Rectal smooth muscle tissue (tissue), 1 donor: ENCODE data around the gene SPHK2.
A peak's percentile ranks its signal among the peaks of the same experiment; 100 is the strongest.

Experiments
- H3K27ac ChIP-seq: one replicate; pipeline ENCODE4 v1.7.0; 2013; ENCODE audit warnings: low read depth, low read length, inconsistent platforms
- H3K27me3 ChIP-seq: one replicate; pipeline ENCODE4 v1.7.0; 2013; ENCODE audit warnings: low read length; ENCODE audit not compliant: control insufficient read depth, insufficient read depth
- H3K36me3 ChIP-seq: one replicate; pipeline ENCODE4 v1.7.0; 2013; ENCODE audit warnings: low read length; ENCODE audit not compliant: control insufficient read depth, insufficient read depth
- H3K4me1 ChIP-seq: one replicate; pipeline ENCODE4 v1.7.0; 2013; ENCODE audit warnings: low read length; ENCODE audit not compliant: control insufficient read depth, insufficient read depth
- H3K4me3 ChIP-seq: one replicate; pipeline ENCODE4 v1.7.0; 2013; ENCODE audit warnings: low read length
- H3K9ac ChIP-seq: one replicate; pipeline ENCODE4 v1.7.0; 2013; ENCODE audit warnings: low read length

The SPHK2 gene

DNA sequence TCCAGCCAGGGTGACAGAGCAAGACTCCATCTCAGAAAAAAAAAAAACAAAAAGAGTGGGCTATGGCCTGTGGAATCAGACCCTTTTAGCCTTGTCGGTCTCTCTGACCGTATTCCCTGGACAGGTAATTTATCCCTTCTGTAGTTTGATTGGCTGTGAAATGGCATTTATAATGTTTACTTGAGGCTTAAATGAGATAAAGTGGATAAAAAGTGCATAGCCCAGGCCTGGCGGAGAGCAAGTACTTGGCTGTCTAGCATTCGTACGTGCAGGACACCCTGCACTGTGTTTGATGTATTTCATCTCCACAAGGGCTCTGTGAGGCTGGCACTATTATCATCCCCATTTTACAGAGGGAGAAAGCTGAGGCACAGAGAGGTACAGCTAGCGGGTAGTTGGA is 46.5 kb downstream of the SPHK2 start:
- Histone ChIP-seq H3K9ac (no peak overlapping the region), H3K36me3 (no peaks in the 10 kb centered on the region), H3K4me3 (no peak overlapping the region), H3K4me1 (peaks cover 3% of the 10 kb centered on the region), H3K27ac (no peak overlapping the region), H3K27me3 (no peaks in the 10 kb centered on the region)

DNA sequence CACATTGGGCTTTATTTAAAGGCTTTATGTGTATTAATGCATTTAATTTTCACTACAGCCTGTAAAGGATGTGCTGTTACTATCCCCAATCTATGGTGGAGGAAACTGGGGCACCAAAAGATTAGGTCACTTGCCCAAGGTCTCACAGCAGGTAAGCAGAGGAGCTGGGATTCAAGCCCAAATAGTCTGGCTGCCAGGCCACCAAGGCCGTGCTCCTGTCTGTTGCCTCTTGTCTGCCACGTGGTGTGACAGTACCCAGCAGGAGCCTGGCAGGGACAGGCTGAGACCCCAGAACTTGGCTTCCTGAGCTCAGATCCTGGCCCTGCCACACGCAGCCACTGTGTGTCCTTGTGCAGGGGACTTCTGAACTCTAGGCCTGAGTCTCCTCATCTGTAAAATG is 49.0 kb downstream of the SPHK2 start:
- H3K4me1 ChIP-seq = no peaks in the 10 kb centered on the region

DNA sequence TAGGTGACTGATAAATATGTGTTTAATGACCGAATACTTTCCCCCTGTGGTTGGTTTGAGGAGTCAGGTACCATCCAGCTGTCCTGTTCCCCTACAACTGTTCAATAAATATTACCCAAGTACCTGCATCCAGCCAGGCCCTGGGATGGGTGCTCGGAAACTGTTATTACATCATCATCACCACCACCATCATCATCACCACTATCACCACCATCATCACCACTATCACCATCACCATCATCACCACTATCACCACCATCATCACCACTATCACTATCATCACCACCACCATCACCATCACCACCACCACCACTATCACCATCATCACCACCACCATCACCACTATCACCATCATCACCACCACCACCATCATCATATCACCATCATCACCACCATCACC is 49.5 kb downstream of the SPHK2 start:
- Histone ChIP-seq H3K27ac (no peak overlapping the region), H3K36me3 (no peaks in the 10 kb centered on the region), H3K9ac (no peak overlapping the region)

More for the DNA sequence above, 49.0 kb downstream of the SPHK2 start:
- Histone ChIP-seq H3K4me3 (no peak overlapping the region), H3K36me3 (no peaks in the 10 kb centered on the region), H3K27ac (no peak overlapping the region), H3K27me3 (no peaks in the 10 kb centered on the region), H3K9ac (no peak overlapping the region)

DNA sequence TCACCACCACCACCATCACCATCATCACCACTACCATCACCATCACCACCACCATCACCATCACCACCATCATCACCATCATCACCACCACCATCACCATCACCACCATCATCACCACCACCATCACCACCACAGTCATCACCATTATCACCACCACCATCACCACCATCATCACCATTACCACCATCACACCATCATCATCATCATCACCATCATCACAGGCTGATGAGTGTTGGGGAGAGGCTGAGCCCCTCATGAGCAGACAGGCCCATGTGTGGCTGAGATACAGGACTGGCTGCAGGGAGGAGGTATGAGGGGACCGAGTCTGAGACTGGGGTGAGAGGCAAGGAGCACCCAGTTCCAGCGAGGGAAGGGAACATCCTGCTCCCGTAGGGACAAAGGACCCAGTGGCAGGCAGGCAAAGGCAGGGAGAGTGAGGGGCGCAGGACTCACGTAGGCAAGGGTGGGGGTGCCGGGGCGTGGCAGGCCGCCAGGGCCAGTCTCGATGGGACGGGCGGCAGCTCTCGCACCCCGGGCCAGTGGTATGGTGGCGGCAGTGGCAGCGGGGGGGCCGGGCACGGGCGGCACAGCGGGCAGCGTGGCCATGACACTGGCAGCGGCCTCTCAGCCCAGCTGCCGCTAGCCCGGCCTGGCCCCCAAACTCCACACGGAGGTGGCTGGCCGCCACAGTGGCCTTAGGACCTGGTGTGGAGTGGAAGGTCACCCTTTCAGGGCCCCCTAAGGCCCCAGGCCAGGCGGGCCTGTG is 50.8 kb downstream of the SPHK2 start:
- no peak overlapping the region for H3K27ac ChIP-seq
- H3K36me3 ChIP-seq = no peaks in the 10 kb centered on the region
- H3K4me1 ChIP-seq = peaks cover 2% of the 10 kb centered on the region
- no peak overlapping the region for H3K9ac ChIP-seq
- no peaks in the 10 kb centered on the region for H3K27me3 ChIP-seq
- no peak overlapping the region for H3K4me3 ChIP-seq

More for the DNA sequence above, 49.5 kb downstream of the SPHK2 start:
- Histone ChIP-seq H3K4me1 (no peaks in the 10 kb centered on the region), H3K4me3 (no peak overlapping the region), H3K27me3 (no peaks in the 10 kb centered on the region)

DNA sequence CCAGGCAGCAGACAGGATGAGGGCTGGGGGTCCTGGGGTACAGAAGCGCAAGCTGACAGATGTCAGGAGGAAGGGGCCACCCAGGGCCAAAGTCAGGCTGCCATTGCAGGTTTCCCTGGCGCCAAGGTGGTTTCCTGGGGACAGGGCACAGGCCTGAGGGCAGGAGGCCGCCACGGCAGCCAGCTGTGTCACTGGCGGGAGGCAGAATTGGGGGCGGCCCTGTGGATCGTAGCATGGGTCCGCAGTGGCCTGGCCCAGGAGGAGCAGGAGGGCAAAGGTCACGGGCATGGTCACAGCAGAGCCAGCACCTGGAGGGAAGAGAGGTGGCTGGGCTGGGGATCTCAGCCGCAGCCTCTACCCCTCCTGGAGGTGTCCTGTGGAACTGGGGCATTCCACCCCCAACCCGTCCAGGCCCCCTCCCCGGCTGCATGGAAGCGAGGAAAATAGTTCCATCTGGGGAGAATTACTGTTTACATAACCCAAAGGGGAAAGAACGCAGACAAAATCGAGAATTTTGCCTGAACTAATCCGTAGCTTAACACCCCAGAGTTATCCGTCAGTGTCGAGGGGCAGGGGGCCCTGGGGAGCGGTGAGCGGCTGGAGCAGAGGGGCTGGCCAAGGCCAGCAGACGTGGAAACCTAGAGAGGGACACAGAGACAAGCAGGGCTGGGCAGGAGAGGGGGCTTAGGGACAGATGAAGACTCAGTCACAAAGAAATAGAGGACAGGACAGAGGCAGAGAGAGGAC is 51.6 kb downstream of the SPHK2 start:
- Histone ChIP-seq H3K27ac (no peak overlapping the region), H3K36me3 (no peaks in the 10 kb centered on the region), H3K4me1 (peaks cover 4% of the 10 kb centered on the region), H3K4me3 (no peak overlapping the region), H3K27me3 (no peaks in the 10 kb centered on the region), H3K9ac (no peak overlapping the region)

DNA sequence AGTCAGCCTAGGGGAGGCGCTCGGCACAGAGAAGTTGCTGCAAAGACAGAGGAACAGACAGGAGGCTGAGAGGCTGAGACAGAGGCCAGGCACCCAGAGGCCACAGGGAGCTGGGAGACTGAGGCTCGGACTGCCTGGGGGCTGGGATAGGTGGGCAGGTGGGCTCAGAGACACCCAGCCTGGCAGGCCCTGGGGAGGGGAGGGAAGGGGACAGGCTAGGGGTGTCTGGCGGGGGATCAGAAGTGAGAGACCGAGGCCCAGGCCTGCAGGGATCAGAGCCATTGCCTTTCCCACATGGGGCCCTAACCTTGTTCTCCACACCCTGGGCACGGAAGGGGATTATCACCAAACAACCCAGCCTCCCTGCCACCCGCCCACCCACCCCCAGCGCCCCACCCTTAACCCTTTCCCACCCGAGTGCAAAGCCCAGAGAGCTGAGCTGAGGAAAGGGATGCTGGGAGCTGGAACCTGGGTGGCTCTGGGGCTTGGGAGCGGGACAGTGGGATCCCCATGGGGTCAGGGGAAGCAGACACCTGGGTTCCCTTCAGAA is 52.2 kb downstream of the SPHK2 start:
- Histone ChIP-seq H3K27me3 (no peaks in the 10 kb centered on the region), H3K27ac (no peak overlapping the region), H3K36me3 (no peaks in the 10 kb centered on the region), H3K4me1 (peaks cover 4% of the 10 kb centered on the region), H3K4me3 (no peak overlapping the region), H3K9ac (no peak overlapping the region)

DNA sequence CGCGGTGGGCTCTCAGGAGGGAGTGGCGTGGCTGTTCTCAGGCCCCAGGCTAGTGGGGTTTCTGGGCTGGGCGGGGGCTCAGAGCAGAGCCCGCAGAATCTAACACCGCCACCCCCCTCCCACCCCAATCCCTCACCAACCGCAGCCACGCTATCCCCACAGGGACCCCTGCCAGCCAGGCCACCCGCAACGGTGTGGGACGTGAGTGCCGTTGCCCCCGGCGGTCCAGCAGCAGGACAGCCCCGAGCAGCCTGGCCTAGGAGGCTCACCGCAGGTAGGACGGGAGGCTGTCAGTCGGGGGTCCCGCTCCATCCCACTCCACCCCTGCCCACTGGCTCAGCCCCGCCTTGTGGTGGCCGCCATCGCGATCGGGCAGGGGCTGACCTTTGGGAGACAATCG is 53.7 kb downstream of the SPHK2 start, which contains the start of gene NTN5:
TSS of gene NTN5 (minus strand) at position 24 of the 400 bp plus-strand sequence. CDS start 2,031 bp downstream, outside the sequence.
- Histone ChIP-seq H3K9ac (no peak within 1 kb of the TSS), H3K27ac (no peak within 1 kb of the TSS), H3K4me3 (no peak within 1 kb of the TSS), H3K4me1 (peaks cover 4% of the 10 kb centered on the region), H3K36me3 (no peaks in the 10 kb centered on the region), H3K27me3 (no peaks in the 10 kb centered on the region)

DNA sequence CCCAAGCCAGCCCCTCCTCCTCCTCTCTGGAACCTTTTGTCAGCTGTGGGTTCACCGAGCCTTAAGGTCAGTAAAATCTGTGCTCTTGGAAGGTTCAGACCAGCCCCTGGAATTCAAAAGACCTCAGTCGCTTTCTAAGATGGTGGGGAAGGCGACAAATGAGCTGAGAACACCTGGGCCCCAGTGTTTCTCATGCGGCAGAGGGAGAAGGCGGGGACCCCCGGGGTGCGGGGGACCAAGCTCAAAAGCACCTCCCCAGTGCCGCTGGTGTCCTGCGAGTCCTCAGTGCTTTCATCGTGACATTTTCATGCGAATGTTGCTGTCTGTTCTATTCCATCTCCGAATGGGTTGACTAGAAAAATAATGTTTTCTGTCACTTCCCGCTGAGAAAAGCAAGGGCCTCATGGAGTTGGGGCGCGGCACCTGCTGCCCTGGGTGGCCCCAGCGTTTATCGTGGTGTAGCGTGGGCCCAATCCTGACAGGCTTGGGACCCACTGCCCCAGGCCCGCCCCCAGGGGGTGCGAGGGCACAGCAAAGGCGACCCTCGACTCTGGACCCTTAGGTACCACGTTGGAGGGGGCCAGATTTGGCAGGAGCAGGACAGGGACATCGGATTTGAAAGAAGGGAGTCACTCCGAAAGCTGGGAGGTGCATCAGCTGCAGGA is 54.3 kb downstream of the SPHK2 start:
- Histone ChIP-seq H3K27me3 (no peaks in the 10 kb centered on the region), H3K4me1 (peaks cover 4% of the 10 kb centered on the region), H3K27ac (no peak overlapping the region), H3K9ac (no peak overlapping the region), H3K4me3 (no peak overlapping the region), H3K36me3 (no peaks in the 10 kb centered on the region)

DNA sequence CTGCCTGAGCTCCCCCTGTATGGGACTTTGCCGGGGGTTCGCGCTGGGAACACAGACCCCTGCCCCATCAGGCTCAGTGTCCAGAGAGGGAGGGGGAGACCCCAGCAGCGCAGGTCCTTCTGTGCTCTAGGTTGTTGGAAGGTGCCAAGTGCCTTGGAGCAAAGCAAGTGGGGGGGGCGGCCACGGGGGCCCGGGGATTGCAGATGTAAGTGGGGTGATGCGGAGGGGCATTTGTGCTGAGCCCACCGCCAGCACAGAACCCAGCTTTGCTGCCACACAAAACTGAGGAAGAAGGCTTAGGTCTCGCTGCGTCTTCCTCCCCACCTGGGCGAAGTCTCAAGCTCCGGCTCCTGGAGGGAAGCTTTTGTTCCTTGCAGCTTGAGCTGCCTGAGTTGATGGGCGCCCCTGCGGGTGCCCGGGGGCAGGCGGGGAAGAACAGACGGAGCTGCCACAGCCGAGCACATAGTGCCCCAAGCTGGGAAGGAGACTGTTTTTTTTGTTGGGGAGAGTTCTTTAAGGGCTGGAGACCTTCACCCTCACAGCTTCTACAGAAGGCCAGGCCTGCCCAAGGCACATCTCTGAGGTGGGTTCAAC is 55.0 kb downstream of the SPHK2 start:
- Histone ChIP-seq H3K27me3 (no peaks in the 10 kb centered on the region), H3K36me3 (no peaks in the 10 kb centered on the region), H3K4me3 (no peak overlapping the region), H3K27ac (no peak overlapping the region), H3K4me1 (peaks cover 4% of the 10 kb centered on the region), H3K9ac (no peak overlapping the region)

DNA sequence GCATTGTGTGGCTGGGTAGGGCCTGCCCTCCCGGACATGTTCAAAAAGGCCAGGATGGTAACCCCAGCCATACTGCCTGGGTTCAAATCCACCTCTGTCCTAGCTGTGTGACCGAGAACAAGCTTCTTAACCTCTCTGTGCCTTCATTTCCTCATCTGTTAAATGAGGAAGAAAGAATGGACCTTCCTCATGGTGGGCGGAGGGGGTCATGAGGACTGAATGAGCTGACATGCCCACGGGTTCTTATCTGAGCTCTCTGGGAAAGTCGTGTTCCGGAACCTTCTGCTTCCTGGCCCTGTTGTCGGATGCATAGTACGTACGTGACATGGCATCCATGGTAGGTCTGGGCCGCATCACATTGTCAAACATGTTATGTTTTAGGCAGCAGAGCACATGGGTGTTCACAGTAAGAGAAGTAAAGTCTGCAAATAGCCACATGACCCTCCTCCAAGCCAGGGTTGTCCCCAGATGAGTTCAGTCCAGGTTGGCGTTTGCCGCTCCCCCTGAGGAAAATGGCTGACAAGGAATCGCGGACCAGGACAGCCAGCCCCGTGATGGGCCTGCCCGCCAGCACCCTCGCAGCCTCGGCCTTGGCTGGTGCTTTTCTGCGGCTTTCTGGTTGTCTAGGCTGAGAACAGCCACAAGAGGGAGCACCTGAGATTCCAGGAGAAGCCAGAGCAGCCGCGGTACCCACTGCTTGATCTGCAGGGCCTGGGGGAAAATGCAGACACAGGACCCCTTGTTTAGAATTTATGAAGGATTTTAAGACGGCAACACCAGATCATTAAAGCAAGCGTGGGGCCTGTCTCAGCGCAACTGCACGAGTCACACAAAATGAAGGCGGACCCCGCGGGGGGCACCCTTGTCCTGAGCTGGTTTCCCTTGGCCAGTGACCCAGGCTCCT is 55.9 kb downstream of the SPHK2 start:
- Histone ChIP-seq H3K9ac (no peak overlapping the region), H3K4me3 (peak overlapping the region; percentile 3), H3K27ac (no peak overlapping the region), H3K36me3 (no peaks in the 10 kb centered on the region), H3K4me1 (peaks cover 4% of the 10 kb centered on the region), H3K27me3 (no peaks in the 10 kb centered on the region)

DNA sequence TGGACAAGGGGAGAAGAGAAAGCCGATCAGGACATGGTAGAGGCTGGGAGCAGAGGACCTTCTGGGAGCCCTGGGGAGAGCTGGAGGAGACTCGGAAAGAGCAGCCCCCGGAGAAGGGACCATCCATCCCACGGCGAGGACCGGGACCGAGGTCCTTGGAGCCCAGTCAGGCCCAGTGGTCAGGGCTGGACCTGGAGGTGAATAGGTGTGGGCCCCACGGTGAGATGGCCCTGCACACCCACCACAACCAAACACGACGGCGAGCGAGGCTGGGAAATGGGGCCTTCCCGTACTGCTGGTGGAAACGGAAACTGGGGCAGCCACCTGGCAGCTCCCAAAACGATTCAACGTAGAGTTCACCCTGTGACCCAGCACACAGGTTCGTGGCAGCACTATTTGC is 57.2 kb downstream of the SPHK2 start:
- H3K4me1 ChIP-seq = peaks cover 4% of the 10 kb centered on the region
- H3K36me3 ChIP-seq = no peaks in the 10 kb centered on the region
- H3K27me3 ChIP-seq = no peaks in the 10 kb centered on the region
- no peak overlapping the region for H3K9ac ChIP-seq
- no peak overlapping the region for H3K27ac ChIP-seq
- H3K4me3 ChIP-seq = no peak overlapping the region
